GM12878 (cell line): ENCODE measurements around the gene IGFLR1. TPM values are rescaled to one million over a fixed set of nuclear protein-coding genes. Genes with fewer than 3 reads are reported as not detected.

Experiments
- KDM1A ChIP-seq: fragments of 200-600 bp; sonication (generic); IDR thresholded peaks from 2 replicates; pipeline ENCODE4 v1.6.1; 2016; ENCODE audit warnings: borderline replicate concordance
- MLLT1 ChIP-seq: fragments of 450-650 bp; IDR thresholded peaks from 2 replicates; pipeline ENCODE4 v1.6.1; 2016; ENCODE audit warnings: mild to moderate bottlenecking
- MTA2 ChIP-seq: fragments of 450-650 bp; IDR thresholded peaks from 2 replicates; pipeline ENCODE4 v1.6.1; 2016; ENCODE audit warnings: low read depth, mild to moderate bottlenecking, moderate library complexity
- NFYB ChIP-seq: IDR thresholded peaks from 2 replicates; pipeline ENCODE4 v1.6.1; 2011; ENCODE audit warnings: low read depth, mild to moderate bottlenecking, low read length, improper control_type of control experiment, moderate library complexity; ENCODE audit not compliant: insufficient read depth
- NRF1 ChIP-seq: conservative IDR thresholded peaks from 2 replicates; pipeline ENCODE4 v1.6.1; 2011; ENCODE audit warnings: mild to moderate bottlenecking, low read depth, low read length, improper control_type of control experiment
- RAD21 ChIP-seq: IDR thresholded peaks from 2 replicates; pipeline ENCODE4 v1.6.1; 2011; ENCODE audit warnings: mild to moderate bottlenecking, low read depth, low read length, moderate library complexity; ENCODE audit not compliant: insufficient read depth
- SMC3 ChIP-seq: IDR thresholded peaks from 2 replicates; pipeline ENCODE4 v1.6.1; 2011; ENCODE audit warnings: low read length, improper control_type of control experiment, borderline replicate concordance
- SREBF2 ChIP-seq: IDR thresholded peaks from 2 replicates; pipeline ENCODE4 v1.6.1; 2012; ENCODE audit warnings: mild to moderate bottlenecking, low read length
- TCF12 ChIP-seq: IDR thresholded peaks from 2 replicates; pipeline ENCODE4 v1.6.1; 2011; ENCODE audit warnings: low read depth, mild to moderate bottlenecking, low read length
- TCF3 ChIP-seq: IDR thresholded peaks from 2 replicates; pipeline ENCODE4 v1.6.1; 2012; ENCODE audit warnings: low read depth, mild to moderate bottlenecking, low read length, borderline replicate concordance; ENCODE audit not compliant: insufficient read depth
- ZBTB4 ChIP-seq: fragments of 450-650 bp; formaldehyde crosslinking; IDR thresholded peaks from 2 replicates; pipeline ENCODE4 v1.4.0; 2022; ENCODE audit warnings: mild to moderate bottlenecking, moderate library complexity
- ZNF592 ChIP-seq: fragments of 450-650 bp; IDR thresholded peaks from 2 replicates; pipeline ENCODE4 v1.6.1; 2017; ENCODE audit warnings: mild to moderate bottlenecking, moderate library complexity
- polyA plus RNA-seq, 11 experiments: library from polyadenylated mRNA; depleted of rRNA in 4 of 11; unstranded in 6 of 11; stranded (reverse) in 5 of 11; fragments of >200 nt; fragmentation: Nextera tagmentation in 4 of 11; fragmentation: Illumina TruSeq in 1 of 11; extraction: Ambion mirVana in 4 of 11; extraction: Trizol in 1 of 11; gene quantifications; 1 replicate in 1 of 11; 2 replicates in 10 of 11; pipeline versions ENCODE4 v1.2.1 to v1.2.3, GENCODE V29; 2011 to 2016; ENCODE audit warnings: inconsistent platforms in 2 of 11, missing spikeins in 2 of 11, low read depth in 1 of 11
- total RNA-seq, 4 experiments: library from RNA; depleted of rRNA in 3 of 4; stranded (reverse); fragments of >200 nt in 3 of 4; fragmentation: Illumina TruSeq in 1 of 4; extraction: Trizol in 1 of 4; gene quantifications; 2 replicates each; pipeline versions ENCODE4 v1.2.1 to v1.2.3, GENCODE V29; 2013 to 2021
- TF ChIP-seq, protein P1 (sequence below): fragments of 450-650 bp; IDR thresholded peaks from 2 replicates; pipeline ENCODE4 v1.6.1; 2018; ENCODE audit warnings: borderline replicate concordance, mild to moderate bottlenecking; ENCODE audit not compliant: partially characterized antibody
- TF ChIP-seq, protein P2 (sequence below): fragments of 150-350 bp; IDR thresholded peaks from 2 replicates; pipeline ENCODE4 v1.6.1; 2014; ENCODE audit warnings: mild to moderate bottlenecking, low read depth, low read length
- TF ChIP-seq, protein P3 (sequence below): IDR thresholded peaks from 2 replicates; pipeline ENCODE4 v1.6.1; 2012; ENCODE audit warnings: low read depth, low read length, improper control_type of control experiment

IGFLR1 gene
- total and polyA plus RNA-seq, 10 of the 15 experiments (the other 5 are each of a cell fraction or from before 2014, with no cell fraction given), result 2.5 to 39.9 (median 24.8) TPM

DNA sequence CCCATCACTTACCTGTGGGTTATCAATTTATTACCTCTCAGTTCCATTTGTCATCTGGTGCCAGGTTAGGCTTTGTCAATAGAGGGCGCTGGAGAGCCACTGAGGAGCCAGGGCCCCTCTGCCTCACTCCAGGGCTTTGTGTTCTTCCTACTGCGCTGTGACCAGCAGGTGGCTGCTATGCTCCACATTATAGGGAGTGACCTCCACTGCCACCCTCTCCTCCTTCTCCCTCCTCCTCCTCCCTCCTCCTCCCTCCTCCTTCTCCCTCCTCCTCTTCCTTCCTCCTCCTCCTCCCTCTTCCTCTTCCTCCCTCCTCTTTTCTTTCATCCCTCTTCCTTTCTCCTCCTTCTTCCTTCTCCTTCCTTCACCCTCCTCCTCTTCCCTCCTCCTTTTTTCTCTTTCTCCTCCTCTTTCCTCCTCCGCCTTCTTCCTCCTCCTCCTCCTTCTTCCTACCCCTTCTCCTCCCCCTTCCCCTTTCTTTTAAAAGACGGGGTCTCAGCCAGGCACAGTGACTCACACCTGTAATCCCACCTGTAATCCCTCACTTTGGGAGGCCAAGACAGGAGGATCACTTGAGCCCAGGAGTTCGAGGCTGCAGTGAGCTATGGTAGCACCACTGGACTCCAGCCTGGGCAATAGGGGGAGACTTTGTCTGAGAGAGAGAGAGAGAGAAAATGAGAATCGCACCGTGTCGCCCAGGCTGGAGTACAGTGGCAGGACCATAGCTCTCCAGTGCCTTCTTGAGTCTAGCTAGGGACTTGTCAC, 48.2 kb downstream of the IGFLR1 start (continued):
- TF ChIP-seq, protein P1, sequence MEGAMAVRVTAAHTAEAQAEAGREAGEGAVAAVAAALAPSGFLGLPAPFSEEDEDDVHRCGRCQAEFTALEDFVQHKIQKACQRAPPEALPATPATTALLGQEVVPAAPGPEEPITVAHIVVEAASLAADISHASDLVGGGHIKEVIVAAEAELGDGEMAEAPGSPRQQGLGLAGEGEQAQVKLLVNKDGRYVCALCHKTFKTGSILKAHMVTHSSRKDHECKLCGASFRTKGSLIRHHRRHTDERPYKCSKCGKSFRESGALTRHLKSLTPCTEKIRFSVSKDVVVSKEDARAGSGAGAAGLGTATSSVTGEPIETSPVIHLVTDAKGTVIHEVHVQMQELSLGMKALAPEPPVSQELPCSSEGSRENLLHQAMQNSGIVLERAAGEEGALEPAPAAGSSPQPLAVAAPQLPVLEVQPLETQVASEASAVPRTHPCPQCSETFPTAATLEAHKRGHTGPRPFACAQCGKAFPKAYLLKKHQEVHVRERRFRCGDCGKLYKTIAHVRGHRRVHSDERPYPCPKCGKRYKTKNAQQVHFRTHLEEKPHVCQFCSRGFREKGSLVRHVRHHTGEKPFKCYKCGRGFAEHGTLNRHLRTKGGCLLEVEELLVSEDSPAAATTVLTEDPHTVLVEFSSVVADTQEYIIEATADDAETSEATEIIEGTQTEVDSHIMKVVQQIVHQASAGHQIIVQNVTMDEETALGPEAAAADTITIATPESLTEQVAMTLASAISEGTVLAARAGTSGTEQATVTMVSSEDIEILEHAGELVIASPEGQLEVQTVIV, result peak; percentile 51
- TF ChIP-seq RAD21 (peak; percentile 99), SREBF2 (no peak), MLLT1 (peak; percentile 71; the same call in 1 of the 2 replicates), TCF12 (no peak), KDM1A (no peak), ZBTB4 (CRISPR knock-in tag) (no peak), MTA2 (peak; percentile 75), ZNF592 (peak; percentile 89), NRF1 (no peak), TCF3 (no peak), NFYB (no peak), SMC3 (peak; percentile 100)
- TF ChIP-seq, protein P2, sequence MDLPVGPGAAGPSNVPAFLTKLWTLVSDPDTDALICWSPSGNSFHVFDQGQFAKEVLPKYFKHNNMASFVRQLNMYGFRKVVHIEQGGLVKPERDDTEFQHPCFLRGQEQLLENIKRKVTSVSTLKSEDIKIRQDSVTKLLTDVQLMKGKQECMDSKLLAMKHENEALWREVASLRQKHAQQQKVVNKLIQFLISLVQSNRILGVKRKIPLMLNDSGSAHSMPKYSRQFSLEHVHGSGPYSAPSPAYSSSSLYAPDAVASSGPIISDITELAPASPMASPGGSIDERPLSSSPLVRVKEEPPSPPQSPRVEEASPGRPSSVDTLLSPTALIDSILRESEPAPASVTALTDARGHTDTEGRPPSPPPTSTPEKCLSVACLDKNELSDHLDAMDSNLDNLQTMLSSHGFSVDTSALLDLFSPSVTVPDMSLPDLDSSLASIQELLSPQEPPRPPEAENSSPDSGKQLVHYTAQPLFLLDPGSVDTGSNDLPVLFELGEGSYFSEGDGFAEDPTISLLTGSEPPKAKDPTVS, result 0 out of 2 replicates have a peak, but pooled peaks have one; percentile 49
- TF ChIP-seq, protein P3, sequence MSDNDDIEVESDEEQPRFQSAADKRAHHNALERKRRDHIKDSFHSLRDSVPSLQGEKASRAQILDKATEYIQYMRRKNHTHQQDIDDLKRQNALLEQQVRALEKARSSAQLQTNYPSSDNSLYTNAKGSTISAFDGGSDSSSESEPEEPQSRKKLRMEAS, result no peak
